ENCODE data around the gene ADAM12.

DNA sequence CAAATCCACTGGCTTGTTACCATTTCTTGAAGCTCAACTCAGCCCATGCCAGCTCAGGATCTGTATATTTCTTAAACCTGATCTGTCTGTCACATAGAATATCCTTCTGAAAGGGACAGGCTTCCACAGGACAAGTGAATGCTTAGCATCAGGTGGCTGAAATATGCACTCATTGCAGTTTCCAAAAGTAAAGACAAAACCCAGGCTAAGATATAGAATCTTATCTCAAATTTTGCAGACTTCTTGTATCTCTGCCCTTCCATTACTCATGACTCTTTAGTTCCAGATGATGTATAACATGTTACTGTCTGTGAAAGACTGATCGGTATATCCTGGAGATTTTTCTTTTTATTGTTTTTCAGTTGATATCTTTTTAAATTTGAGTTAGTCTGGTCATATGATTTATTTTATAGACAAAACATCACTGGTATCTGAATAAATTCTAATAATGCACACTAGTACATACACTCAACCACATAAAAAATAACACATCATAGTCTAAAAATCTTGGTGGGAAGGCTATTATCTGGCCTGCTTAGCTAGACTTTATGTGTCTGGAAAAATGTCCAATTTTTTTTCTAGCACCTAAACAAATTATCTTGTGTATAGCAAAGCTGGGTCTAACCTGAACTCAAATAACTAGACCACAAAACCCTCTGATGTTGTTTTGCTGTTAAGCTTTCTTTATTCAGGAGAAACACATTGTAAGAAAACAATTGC lies 182.6 kb downstream of the ADAM12 start:
- TF ChIP-seq, protein P1, sequence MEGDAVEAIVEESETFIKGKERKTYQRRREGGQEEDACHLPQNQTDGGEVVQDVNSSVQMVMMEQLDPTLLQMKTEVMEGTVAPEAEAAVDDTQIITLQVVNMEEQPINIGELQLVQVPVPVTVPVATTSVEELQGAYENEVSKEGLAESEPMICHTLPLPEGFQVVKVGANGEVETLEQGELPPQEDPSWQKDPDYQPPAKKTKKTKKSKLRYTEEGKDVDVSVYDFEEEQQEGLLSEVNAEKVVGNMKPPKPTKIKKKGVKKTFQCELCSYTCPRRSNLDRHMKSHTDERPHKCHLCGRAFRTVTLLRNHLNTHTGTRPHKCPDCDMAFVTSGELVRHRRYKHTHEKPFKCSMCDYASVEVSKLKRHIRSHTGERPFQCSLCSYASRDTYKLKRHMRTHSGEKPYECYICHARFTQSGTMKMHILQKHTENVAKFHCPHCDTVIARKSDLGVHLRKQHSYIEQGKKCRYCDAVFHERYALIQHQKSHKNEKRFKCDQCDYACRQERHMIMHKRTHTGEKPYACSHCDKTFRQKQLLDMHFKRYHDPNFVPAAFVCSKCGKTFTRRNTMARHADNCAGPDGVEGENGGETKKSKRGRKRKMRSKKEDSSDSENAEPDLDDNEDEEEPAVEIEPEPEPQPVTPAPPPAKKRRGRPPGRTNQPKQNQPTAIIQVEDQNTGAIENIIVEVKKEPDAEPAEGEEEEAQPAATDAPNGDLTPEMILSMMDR (conservative IDR thresholded peaks at IDR 0.05; ENCODE audit: low read length), result no peak
- TF ChIP-seq EZH2phosphoT487 (IDR thresholded peaks at IDR 0.05; ENCODE audit: borderline replicate concordance), result no peak

All from Loucy (cell line).